SK-N-SH treated with all-trans-retinoic acid at 6 μM for 48 hours (cell line): Measurements from ENCODE around the gene PET100.

Source experiments
- BACH2 ChIP-seq: fragments of 250-450 bp; sonication (Bioruptor Pico); IDR thresholded peaks from 2 replicates; pipeline ENCODE4 v1.9.0; 2021; ENCODE audit warnings: mild to moderate bottlenecking, borderline replicate concordance
- CSRNP3 ChIP-seq: fragments of 250-450 bp; sonication (Bioruptor Pico); IDR thresholded peaks from 2 replicates; pipeline ENCODE4 v1.5.1; 2021; ENCODE audit warnings: mild to moderate bottlenecking, moderate library complexity
- ESRRG ChIP-seq: fragments of 250-450 bp; sonication (Bioruptor Pico); IDR thresholded peaks from 2 replicates; pipeline ENCODE4 v1.6.1; 2021; ENCODE audit warnings: mild to moderate bottlenecking
- OSR1 ChIP-seq: fragments of 250-450 bp; sonication (Bioruptor Pico); IDR thresholded peaks from 2 replicates; pipeline ENCODE4 v1.8.0; 2022; ENCODE audit warnings: moderate library complexity, mild to moderate bottlenecking, inconsistent platforms
- PATZ1 ChIP-seq: fragments of 250-450 bp; sonication (Bioruptor Pico); IDR thresholded peaks from 2 replicates; pipeline ENCODE4 v1.8.0; 2020; ENCODE audit warnings: mild to moderate bottlenecking, moderate library complexity, borderline replicate concordance
- RARB ChIP-seq: fragments of 250-450 bp; sonication (Bioruptor Pico); IDR thresholded peaks from 2 replicates; pipeline ENCODE4 v1.8.0; 2021; ENCODE audit warnings: mild to moderate bottlenecking, moderate library complexity
- SNAI2 ChIP-seq: fragments of 250-450 bp; sonication (Bioruptor Pico); IDR thresholded peaks from 2 replicates; pipeline ENCODE4 v1.5.0; 2020; ENCODE audit warnings: mild to moderate bottlenecking, moderate library complexity
- ZC3H10 ChIP-seq: fragments of 250-450 bp; sonication (Bioruptor Pico); IDR thresholded peaks from 2 replicates; pipeline ENCODE4 v1.5.1; 2021; ENCODE audit warnings: mild to moderate bottlenecking, moderate library complexity
- ZNF565 ChIP-seq: fragments of 450-650 bp; formaldehyde crosslinking; conservative IDR thresholded peaks from 2 replicates; pipeline ENCODE4 v1.5.0; 2020; ENCODE audit warnings: low read depth, mild to moderate bottlenecking, moderate library complexity

GRCh38 chr19:7596211-7596937 lies 33.2 kb upstream of the PET100 start:
- TF ChIP-seq ZNF565 (CRISPR knock-in tag) (no peak), BACH2 (CRISPR knock-in tag) (no peak), CSRNP3 (no peak), SNAI2 (CRISPR knock-in tag) (no peak), ZC3H10 (no peak), PATZ1 (CRISPR knock-in tag) (no peak), RARB (CRISPR knock-in tag) (no peak), OSR1 (CRISPR knock-in tag) (no peak), ESRRG (CRISPR knock-in tag) (no peak)
